GM12873 (cell line): Measurements from ENCODE around the gene TNIP1.
A peak's percentile ranks its signal among the peaks of the same experiment; 100 is the strongest.

Source experiments
- CTCF ChIP-seq: IDR thresholded peaks from 2 replicates; pipeline ENCODE4 v1.5.1; 2012; ENCODE audit warnings: low read depth, mild to moderate bottlenecking, moderate library complexity, low read length, control low read depth; ENCODE audit not compliant: insufficient read depth; ENCODE audit errors: missing control alignments

Gene TNIP1

GRCh38 chr5:151002681-151003502 is 77.9 kb downstream of the TNIP1 start:
- TF ChIP-seq CTCF, result no peak

- TF ChIP-seq CTCF, result peak; percentile 12
Observed at GRCh38 chr5:151002250-151002649, 78.6 kb downstream of the TNIP1 start.

- TF ChIP-seq CTCF, result no peak
Observed at GRCh38 chr5:151001436-151001835, 79.4 kb downstream of the TNIP1 start.

GRCh38 chr5:150999704-151000442 is 81.0 kb downstream of the TNIP1 start:
- no peak for TF ChIP-seq CTCF

DNA sequence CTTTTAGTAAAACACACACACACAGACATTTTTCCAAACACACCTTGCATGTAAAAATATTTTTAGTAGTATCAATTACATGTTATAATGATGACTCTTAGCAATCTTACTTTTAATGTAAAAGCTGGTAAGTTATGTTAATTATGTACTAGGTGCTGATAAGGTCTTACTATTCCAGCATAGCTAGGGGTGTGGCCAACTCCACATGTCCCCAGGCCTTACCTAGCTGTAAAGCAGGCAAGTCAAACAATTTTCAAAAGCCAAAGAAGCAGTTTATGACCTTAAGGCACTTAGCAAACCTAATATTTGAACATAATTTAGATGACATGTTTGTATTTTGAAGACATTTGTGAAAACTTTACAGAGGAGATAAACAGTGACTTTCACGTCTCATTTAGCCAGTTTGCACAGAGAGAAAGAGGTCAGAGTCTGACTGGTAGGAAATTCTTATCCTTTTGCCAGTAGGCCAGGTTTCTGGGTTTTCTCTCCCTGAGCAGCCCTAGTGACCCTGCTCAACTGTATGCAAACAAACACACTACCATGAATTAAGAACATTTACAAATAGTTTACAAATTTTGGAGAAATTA is 86.9 kb downstream of the TNIP1 start:
- no peak for TF ChIP-seq CTCF

GRCh38 chr5:150993422-150993821 is 87.4 kb downstream of the TNIP1 start:
- no peak for TF ChIP-seq CTCF

DNA sequence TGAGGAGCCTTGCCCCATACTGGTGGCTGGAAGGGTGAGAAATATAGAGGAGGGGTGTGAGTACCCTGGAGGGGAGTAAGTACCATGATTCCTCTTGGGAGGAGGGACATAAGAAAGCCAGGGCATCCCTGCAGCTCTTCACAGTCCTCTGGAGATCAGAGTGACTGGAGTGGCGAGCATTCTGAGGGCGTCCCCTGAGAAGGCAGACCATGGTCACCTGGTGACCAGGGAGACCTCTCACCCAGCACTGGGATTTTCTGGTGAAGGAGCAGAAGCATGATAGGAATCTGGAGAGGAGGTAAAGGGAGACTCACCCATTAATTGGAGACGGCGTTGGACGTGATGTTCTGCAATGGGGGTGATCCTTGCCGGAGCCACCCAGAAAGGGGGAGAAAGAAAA is 88.1 kb downstream of the TNIP1 start:
- TF ChIP-seq CTCF, result no peak
